Kidney (tissue), 14 donors: ENCODE results near the gene ABCB8. TPM values are rescaled to one million over a fixed set of nuclear protein-coding genes. Genes with fewer than 3 reads are reported as not detected.
A peak's percentile ranks its signal among the peaks of the same experiment; 100 is the strongest.

Source experiments
- DNase-seq, 5 donors: peaks; one replicate each; pipeline ENCODE4 v3.0.0-alpha.2; 2013 to 2020
- FAIRE-seq: peaks from 2 replicates; lab custom pipeline; 2012; peaks lifted over from hg19 to GRCh38; lab: Jason Lieb, UNC
- H3K27ac ChIP-seq, 2 donors: one replicate each; pipeline ENCODE4 v1.7.0; 2013; ENCODE audit warnings: low read depth in 2 of 2, low read length in 2 of 2, inconsistent platforms in 1 of 2
- H3K27me3 ChIP-seq: one replicate; pipeline ENCODE4 v1.7.1; 2013; ENCODE audit warnings: low read length, inconsistent platforms; ENCODE audit not compliant: control insufficient read depth, insufficient read depth
- H3K36me3 ChIP-seq, 3 donors: one replicate each; pipeline versions ENCODE4 v1.7.0 to v1.7.1; 2013; ENCODE audit warnings: low read length in 3 of 3, control low read depth in 1 of 3, inconsistent platforms in 1 of 3; ENCODE audit not compliant: insufficient read depth in 3 of 3, control insufficient read depth in 2 of 3
- H3K4me1 ChIP-seq, 3 donors: one replicate each; pipeline versions ENCODE4 v1.7.0 to v1.7.1; 2013; ENCODE audit warnings: low read length in 3 of 3, inconsistent platforms in 1 of 3, low read depth in 1 of 3; ENCODE audit not compliant: control insufficient read depth in 2 of 3, insufficient read depth in 2 of 3
- H3K4me3 ChIP-seq, 3 donors: one replicate each; pipeline versions ENCODE4 v1.7.0 to v1.8.1; 2013; ENCODE audit warnings: low read length in 3 of 3, control low read depth in 1 of 3, inconsistent platforms in 1 of 3
- H3K9ac ChIP-seq, 3 donors: one replicate each; pipeline versions ENCODE4 v1.7.0 to v1.7.1; 2013; ENCODE audit warnings: low read length in 3 of 3, control low read depth in 1 of 3, inconsistent platforms in 1 of 3
- H3K9me3 ChIP-seq, 3 donors: one replicate each; pipeline versions ENCODE4 v1.7.0 to v1.7.1; 2013; ENCODE audit warnings: low read length in 3 of 3, control low read depth in 1 of 3, inconsistent platforms in 1 of 3; ENCODE audit not compliant: control insufficient read depth in 2 of 3, insufficient read depth in 1 of 3
- intact Hi-C: fragments of 100-400 bp; cut with DNase I; formaldehyde crosslinking; loops from one replicate; pipeline ENCODE4 v1.11.1; 2022
- polyA plus RNA-seq: library from polyadenylated mRNA; stranded (reverse); fragments of 350-450 nt; fragmentation: Illumina TruSeq; extraction: RNeasy Lipid Tissue Mini Kit (QIAGEN cat#74804); gene quantifications from one replicate; pipeline ENCODE4 v1.2.3, GENCODE V29; 2014; ENCODE audit warnings: low read depth, low replicate concordance; ENCODE audit not compliant: insufficient read depth
- total RNA-seq: library from RNA; stranded (reverse); fragmentation: NEBNext Ultra II Directional; extraction: Animal tissue kit (Norgen Biotek cat#: 25700); gene quantifications from one replicate; pipeline ENCODE4 v1.2.1, GENCODE V29; 2021
- TF ChIP-seq, protein P1 (sequence below): IDR thresholded peaks from 3 replicates; pipeline ENCODE4 v1.5.1; 2012; ENCODE audit warnings: mild to moderate bottlenecking, moderate library complexity, borderline replicate concordance; ENCODE audit not compliant: insufficient read depth; ENCODE audit errors: extremely low read depth
- donor health status: control.
- donor health status: control.
- donor health status: control.
- donor health status: control.
- donor health status: control.
- donor health status: DM: yes; HTN: yes; CAD: no.
- donor health status: Normal renal cell carcinoma (clear cell type).

Gene ABCB8
- total and polyA plus RNA-seq, 2 donors from 2014 or later, result 34.3 to 36.0 TPM

DNA sequence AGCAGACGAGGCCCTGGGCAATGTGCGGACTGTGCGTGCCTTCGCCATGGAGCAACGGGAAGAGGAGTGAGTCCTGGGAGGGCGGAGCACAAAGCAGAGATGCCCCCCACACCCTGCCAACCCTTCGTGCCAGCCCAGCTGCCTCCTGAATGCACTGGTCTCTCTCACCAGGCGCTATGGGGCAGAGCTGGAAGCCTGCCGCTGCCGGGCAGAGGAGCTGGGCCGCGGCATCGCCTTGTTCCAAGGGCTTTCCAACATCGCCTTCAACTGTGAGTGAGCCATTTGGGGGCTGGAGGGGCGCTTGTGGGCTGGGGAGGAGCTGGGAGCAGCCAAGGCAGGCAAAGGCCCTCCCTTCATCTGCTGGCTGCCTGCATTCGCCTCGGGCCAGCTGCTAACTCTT, 7.7 kb downstream of the ABCB8 start:
- Histone ChIP-seq H3K27me3 (no peaks in the 10 kb centered on the region), H3K4me3 (no peak overlapping the region), H3K27ac (no peak overlapping the region), H3K9me3 (no peaks in the 10 kb centered on the region), H3K36me3 (peaks cover 2 to 13% (median 10%) of the 10 kb centered on the region in 3 donors), H3K4me1 (peaks cover 0 to 9% (median 0%) of the 10 kb centered on the region in 3 donors), H3K9ac (no peak overlapping the region)
- no peak for FAIRE-seq
- DNase-seq, result no peak
- intact Hi-C loops, result no loop called here
- TF ChIP-seq, protein P1, sequence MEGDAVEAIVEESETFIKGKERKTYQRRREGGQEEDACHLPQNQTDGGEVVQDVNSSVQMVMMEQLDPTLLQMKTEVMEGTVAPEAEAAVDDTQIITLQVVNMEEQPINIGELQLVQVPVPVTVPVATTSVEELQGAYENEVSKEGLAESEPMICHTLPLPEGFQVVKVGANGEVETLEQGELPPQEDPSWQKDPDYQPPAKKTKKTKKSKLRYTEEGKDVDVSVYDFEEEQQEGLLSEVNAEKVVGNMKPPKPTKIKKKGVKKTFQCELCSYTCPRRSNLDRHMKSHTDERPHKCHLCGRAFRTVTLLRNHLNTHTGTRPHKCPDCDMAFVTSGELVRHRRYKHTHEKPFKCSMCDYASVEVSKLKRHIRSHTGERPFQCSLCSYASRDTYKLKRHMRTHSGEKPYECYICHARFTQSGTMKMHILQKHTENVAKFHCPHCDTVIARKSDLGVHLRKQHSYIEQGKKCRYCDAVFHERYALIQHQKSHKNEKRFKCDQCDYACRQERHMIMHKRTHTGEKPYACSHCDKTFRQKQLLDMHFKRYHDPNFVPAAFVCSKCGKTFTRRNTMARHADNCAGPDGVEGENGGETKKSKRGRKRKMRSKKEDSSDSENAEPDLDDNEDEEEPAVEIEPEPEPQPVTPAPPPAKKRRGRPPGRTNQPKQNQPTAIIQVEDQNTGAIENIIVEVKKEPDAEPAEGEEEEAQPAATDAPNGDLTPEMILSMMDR, result no peak

GRCh38 chr7:151038951-151039849, 10.9 kb downstream of the ABCB8 start:
- Histone ChIP-seq H3K27ac (no peak overlapping the region), H3K9me3 (no peaks in the 10 kb centered on the region), H3K9ac (no peak overlapping the region), H3K27me3 (no peaks in the 10 kb centered on the region), H3K4me3 (no peak overlapping the region), H3K36me3 (peaks cover 2 to 13% (median 10%) of the 10 kb centered on the region in 3 donors), H3K4me1 (peaks cover 0 to 9% (median 0%) of the 10 kb centered on the region in 3 donors)
- TF ChIP-seq, protein P1, result no peak
- FAIRE-seq (no peak), DNase-seq (peak in 3 of 5 donors; percentile 39 to 92 (median 59))
- intact Hi-C loops, result no loop called here

GRCh38 chr7:151039850-151040548, 11.7 kb downstream of the ABCB8 start:
- peaks cover 0 to 9% (median 0%) of the 10 kb centered on the region in 3 donors for H3K4me1 ChIP-seq
- intact Hi-C loops, result no loop called here
- H3K9me3 ChIP-seq, result no peaks in the 10 kb centered on the region
- H3K4me3 ChIP-seq, result no peak overlapping the region
- no peak overlapping the region for H3K27ac ChIP-seq
- TF ChIP-seq, protein P1, result no peak
- DNase-seq (no peak), FAIRE-seq (no peak)
- H3K27me3 ChIP-seq, result no peaks in the 10 kb centered on the region
- no peak overlapping the region for H3K9ac ChIP-seq
- H3K36me3 ChIP-seq, result peaks cover 2 to 9% (median 7%) of the 10 kb centered on the region in 3 donors
